ENCODE results near the gene ZNF260.

ZNF260 gene

DNA sequence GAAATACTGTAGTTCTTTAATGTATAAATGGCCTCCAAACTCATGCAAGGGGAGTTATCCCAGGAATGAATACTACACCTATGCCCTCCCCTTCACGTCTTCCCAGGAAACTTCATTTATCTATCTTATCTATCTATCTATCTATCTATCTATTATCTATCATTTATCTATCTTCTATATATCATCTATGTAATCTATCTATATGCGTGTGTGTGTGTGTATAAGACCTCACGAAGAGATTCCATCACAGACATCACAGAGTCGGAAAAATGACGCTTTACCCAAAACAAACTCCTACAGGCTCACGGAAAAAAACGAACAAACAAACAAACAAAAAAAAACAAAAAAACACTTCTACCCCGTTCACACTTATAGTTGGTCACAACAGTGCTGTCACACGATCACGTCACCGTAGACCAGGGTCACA lies 44.5 kb upstream of the ZNF260 start:
- peak overlapping the region; percentile 87 to 94 (median 93) for H3K4me3 Mint-ChIP-seq
- peaks cover 31% of the 10 kb centered on the region for H3K4me1 Mint-ChIP-seq
- H3K27me3 Mint-ChIP-seq (ENCODE audit: low read depth): no peaks in the 10 kb centered on the region
- peaks cover 48% of the 10 kb centered on the region for H3K9me3 Mint-ChIP-seq
- H3K27ac Mint-ChIP-seq: peak overlapping the region; percentile 73 to 92 (median 90)
- H3K36me3 Mint-ChIP-seq (ENCODE audit: low read depth): peaks cover 92% of the 10 kb centered on the region
- TF ChIP-seq, protein P1, sequence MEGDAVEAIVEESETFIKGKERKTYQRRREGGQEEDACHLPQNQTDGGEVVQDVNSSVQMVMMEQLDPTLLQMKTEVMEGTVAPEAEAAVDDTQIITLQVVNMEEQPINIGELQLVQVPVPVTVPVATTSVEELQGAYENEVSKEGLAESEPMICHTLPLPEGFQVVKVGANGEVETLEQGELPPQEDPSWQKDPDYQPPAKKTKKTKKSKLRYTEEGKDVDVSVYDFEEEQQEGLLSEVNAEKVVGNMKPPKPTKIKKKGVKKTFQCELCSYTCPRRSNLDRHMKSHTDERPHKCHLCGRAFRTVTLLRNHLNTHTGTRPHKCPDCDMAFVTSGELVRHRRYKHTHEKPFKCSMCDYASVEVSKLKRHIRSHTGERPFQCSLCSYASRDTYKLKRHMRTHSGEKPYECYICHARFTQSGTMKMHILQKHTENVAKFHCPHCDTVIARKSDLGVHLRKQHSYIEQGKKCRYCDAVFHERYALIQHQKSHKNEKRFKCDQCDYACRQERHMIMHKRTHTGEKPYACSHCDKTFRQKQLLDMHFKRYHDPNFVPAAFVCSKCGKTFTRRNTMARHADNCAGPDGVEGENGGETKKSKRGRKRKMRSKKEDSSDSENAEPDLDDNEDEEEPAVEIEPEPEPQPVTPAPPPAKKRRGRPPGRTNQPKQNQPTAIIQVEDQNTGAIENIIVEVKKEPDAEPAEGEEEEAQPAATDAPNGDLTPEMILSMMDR (IDR thresholded peaks at IDR 0.05; ENCODE audit: unreplicated experiment in 3 of 3): no peak

DNA sequence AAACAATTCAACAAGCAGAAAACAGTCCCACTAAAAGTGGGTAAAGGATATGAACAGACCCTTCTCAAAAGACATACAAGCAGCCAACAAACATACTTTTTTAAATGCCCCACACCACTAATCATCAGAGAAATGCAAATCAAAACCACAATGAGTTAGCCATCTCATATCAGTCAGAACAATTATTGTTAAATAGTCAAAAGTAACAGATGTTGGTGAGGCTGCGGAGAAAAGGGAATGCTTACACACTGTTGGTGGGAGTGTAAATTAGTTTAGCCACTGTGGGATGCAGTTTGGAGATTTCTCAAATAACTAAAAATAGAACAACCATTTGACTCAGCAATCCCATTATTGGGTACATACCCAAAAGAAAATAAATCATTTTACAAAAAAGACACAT lies 36.3 kb upstream of the ZNF260 start:
- peaks cover 98% of the 10 kb centered on the region for H3K36me3 Mint-ChIP-seq (ENCODE audit: low read depth)

DNA sequence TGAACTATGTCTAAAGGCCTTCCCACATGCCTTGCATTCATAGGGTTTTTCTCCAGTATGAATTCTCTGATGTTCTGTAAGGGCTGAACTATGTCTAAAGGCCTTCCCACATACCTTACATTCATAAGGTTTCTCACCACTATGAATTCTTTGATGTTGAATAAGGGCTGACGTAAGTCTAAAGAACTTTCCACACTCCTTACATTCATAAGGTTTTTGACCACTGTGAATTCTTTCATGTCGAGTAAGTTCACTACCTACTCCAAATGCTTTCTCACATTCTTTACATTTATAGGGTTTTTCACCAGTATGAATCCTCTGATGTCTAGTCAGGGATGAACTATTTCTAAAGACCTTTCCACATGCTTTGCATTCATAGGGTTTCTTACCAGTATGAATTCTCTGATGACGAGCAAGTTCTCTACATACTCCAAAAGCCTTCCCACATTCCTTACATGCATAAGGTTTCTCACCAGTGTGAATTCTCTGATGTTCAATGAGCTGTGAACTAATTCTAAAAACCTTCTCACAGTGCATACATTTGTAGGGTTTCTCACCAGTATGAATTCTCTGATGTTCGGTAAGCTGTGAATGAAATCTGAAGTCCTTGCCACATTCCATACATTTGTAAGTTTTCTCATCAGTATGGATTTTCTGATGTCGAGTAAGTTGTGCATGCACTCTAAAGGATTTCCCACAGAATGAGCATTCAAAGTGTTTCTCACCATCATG lies 19.1 kb upstream of the ZNF260 start:
- H3K27ac Mint-ChIP-seq: no peak overlapping the region
- peaks cover 88% of the 10 kb centered on the region for H3K9me3 Mint-ChIP-seq
- H3K4me1 Mint-ChIP-seq: no peaks in the 10 kb centered on the region
- no peaks in the 10 kb centered on the region for H3K27me3 Mint-ChIP-seq (ENCODE audit: low read depth)
- TF ChIP-seq, protein P1 (IDR thresholded peaks at IDR 0.05; ENCODE audit: unreplicated experiment in 3 of 3): no peak
- H3K36me3 Mint-ChIP-seq (ENCODE audit: low read depth): peaks cover 100% of the 10 kb centered on the region
- no peak overlapping the region for H3K4me3 Mint-ChIP-seq

More for the DNA sequence above, 36.3 kb upstream of the ZNF260 start:
- peaks cover 81% of the 10 kb centered on the region for H3K9me3 Mint-ChIP-seq
- H3K27me3 Mint-ChIP-seq (ENCODE audit: low read depth): no peaks in the 10 kb centered on the region
- H3K4me3 Mint-ChIP-seq: no peak overlapping the region
- no peak overlapping the region for H3K27ac Mint-ChIP-seq
- TF ChIP-seq, protein P1 (IDR thresholded peaks at IDR 0.05; ENCODE audit: unreplicated experiment in 3 of 3): no peak
- H3K4me1 Mint-ChIP-seq: no peaks in the 10 kb centered on the region

DNA sequence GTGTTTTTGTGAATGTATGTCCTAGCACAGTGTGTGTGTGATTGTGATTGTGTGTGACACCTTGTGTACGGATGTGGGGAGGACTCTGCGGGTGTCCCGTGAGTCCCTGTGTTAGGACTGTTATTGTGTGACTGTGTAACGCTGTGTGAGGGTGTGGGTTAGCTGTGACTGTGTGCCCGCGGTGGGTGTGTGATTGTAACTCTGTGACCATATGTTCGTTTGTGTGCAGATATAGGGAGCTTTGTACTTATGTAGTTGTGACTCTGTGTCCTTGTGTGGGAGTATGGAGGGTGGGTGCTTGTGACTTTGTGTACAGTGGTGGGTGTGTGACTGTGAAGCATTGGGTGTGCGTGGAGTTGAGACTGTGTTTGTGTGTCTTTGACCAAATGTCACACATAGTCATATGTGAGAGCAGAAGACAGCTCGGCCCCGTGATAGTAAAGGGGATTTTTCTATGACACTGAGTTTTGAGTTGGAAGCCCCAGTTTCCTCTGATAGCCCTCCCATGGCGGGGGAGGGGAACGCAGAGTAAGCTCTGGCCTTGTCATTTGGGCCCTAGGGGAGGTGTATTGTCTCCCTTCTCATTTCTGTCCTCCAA lies 949 bp upstream of the ZNF260 start:
- H3K4me3 Mint-ChIP-seq: peak overlapping the region; percentile 98 to 99 (median 98)
- TF ChIP-seq, protein P1 (IDR thresholded peaks at IDR 0.05; ENCODE audit: unreplicated experiment in 3 of 3): no peak

DNA sequence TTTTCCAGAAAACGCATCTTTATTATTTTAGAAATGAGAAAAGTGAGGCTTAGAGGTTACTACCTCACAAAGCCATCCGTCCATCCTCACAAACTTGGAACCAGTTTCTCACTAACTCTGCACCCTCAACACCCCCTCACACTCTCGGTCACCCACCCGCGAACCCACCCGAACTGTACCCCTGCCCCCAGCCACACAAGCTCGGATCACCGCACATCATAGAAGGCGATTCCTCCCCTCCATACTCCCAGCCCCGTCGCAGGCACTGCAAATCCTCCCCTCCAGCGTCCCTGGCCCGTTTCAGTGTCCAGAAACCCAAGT lies 238 bp downstream of the ZNF260 start:
- H3K27me3 Mint-ChIP-seq (ENCODE audit: low read depth): no peaks in the 10 kb centered on the region
- peak overlapping the region; percentile 99 to 100 (median 100) for H3K27ac Mint-ChIP-seq
- peaks cover 81% of the 10 kb centered on the region for H3K36me3 Mint-ChIP-seq (ENCODE audit: low read depth)
- TF ChIP-seq, protein P1 (IDR thresholded peaks at IDR 0.05; ENCODE audit: unreplicated experiment in 3 of 3): no peak
- H3K4me1 Mint-ChIP-seq: peaks cover 14% of the 10 kb centered on the region
- H3K9me3 Mint-ChIP-seq: peaks cover 60% of the 10 kb centered on the region
- peak overlapping the region; percentile 98 to 99 (median 98) for H3K4me3 Mint-ChIP-seq

More for the DNA sequence above, 949 bp upstream of the ZNF260 start:
- peaks cover 80% of the 10 kb centered on the region for H3K36me3 Mint-ChIP-seq (ENCODE audit: low read depth)
- peaks cover 60% of the 10 kb centered on the region for H3K9me3 Mint-ChIP-seq
- H3K4me1 Mint-ChIP-seq: peaks cover 14% of the 10 kb centered on the region
- H3K27ac Mint-ChIP-seq: peak overlapping the region; percentile 99 to 100 (median 100)
- no peaks in the 10 kb centered on the region for H3K27me3 Mint-ChIP-seq (ENCODE audit: low read depth)

Measured in nephron (organoid).